GM19467 (cell line): ENCODE results near the gene PDE10A.
"Not testable (repeated sequence)": the region's sequence is repeated elsewhere in the genome, so short reads cannot be mapped to it uniquely, and the experiment has no call there.

Source experiments
- ATAC-seq: cut with Tn5 transposase; IDR thresholded peaks from one replicate; pipeline ENCODE4 v1.9.1; 2021; ENCODE audit warnings: mild to moderate bottlenecking, moderate library complexity; ENCODE audit not compliant: unreplicated experiment

PDE10A gene

DNA sequence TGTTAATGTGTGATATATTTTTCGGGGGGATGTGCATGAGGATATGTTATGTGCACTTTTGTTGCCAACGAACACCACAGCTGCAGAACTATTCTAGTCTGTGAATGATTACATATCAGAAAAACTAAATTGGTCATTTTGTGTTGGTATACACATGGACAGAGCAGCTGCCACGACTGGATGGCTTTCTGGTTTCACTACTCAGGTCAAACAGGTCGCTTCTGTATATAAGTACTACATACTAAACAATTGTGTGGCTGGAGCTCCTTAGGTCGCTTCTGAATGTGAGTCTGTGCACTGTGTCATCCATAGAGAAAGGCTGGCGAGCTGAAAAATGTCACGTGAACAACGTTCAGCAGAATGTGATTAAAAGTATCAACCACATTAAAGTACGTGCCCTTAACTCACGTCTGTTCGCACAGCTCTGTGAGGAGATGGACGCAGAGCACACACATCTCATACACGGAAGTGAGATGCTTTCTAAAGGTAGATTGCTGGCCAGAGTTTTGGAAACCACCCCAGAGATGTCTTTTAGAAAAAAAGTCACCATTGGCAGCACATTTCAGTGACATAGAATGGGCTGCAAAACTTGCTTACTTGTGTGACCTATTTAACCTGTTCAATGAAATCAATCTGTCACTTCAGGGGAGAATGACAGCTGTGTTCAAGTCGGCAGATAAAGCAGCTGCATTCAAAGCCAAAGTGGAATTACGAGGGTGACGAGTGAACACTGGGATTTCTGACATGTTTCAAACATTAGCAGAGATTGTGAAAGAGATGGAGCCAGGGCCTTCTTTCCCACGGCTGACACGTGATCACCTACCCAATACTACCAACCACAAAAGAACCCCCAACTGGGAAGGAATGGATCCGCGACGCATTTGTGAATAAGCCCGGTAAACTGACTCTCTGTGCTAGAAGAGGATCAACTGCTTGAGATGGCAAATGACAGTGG is 176.6 kb downstream of the PDE10A start:
- ATAC-seq, result no peak

DNA sequence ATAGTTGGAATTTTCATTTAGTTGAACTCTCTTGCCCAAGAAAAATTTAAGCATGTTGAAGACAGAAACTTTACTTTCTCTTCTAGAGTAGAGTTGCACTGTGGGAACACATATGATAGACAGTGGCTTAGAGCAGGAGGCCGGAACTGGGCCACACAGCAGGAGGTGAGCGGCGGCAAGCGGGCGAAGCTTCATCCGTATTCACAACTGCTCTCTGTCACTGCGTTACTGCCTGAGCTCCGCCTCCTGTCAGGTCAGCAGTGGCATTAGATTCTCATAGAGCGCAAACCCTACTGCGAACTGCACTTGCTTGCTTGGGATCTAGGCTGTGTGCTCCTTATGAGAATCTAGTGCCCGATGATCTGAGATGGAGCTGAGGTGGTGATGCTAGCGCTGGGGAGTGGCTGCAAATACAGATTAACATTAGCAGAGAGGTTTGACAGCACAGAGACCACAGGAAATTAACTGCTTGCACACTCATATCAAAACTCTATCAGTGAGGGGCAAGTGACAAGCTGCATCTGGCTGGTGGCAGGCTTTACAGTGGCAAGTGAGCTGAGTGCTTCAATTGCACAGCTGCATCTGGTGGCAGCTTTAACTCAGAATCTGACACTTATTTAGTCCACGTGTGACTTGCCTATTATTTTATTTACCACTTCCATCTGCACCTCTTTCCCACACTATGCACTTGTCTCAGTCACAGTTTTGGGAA is 178.7 kb downstream of the PDE10A start:
- no peak for ATAC-seq

DNA sequence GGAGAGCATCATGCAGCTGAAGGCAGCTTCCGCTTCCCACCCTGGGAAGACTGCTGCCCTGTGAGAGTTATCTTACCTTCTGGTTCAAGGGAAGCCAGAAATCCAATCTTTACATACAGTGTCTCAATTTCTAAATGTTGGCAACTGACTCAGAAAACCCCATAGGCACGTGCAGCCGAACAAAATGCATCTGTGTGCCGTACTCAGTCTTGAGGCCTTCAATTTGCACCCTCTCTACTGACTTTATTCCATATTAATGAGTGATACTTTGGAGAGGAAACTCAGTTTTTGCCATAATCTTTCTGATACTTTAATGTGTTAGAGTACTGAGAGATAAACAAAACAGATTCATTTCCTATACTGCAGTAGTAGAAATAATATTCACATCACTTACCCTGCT is 181.1 kb downstream of the PDE10A start:
- ATAC-seq, result no peak

DNA sequence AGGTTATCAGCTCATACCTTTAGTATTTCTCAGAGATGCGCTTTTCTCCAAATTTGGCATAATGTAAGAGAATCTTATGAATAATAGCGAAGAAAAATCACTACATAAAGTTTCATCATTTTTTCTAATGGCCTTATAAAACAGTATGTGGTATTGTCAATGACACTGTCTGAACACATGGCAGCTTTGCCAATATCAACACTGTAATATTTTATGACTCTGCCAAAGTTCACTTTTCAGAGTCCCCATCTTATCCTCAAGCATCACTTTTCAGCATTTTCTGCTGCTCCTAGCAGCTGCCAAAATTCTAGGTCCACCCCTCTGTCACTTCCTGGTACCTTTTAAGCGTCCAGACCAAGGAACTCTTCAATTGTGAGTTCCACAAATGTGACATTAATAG is 182.1 kb downstream of the PDE10A start:
- no peak for ATAC-seq

DNA sequence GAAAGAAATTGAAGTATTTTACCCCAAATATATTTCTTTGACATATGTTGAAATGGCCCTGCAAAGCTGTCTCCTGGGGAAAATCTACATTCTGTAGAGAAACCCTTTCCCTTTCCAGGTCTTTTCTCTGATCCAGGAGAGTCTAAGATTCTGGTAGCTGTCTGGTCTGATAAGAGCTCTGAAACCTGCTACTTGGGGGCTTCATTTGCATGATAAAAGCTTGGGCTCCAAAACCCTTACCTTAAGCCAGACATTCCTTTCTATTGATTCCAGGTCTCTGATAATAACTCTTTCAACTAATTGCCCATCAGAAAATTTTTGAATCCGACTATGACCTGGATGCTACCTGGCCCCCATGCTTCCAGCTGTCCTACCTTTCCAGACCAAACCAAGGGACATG is 184.5 kb downstream of the PDE10A start:
- no peak for ATAC-seq

DNA sequence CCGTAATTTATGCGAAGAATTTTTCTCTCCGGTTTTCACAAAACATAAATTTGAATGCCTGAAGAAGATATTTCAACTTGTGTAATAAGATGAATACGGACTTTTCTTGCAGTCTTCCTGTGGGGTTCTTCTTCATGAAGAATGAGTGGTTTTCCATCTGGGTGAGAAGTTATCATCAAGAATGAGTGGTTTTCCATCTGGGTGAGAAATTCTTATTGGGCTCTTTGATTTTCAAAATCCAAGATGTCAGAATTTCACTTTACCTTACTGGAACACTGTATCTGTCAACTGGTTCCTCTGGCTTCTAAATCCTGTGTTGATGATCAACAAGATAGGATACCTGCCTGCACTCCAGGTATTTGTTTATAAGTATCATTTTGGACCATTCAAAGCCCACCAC is 193.6 kb downstream of the PDE10A start:
- no peak for ATAC-seq

DNA sequence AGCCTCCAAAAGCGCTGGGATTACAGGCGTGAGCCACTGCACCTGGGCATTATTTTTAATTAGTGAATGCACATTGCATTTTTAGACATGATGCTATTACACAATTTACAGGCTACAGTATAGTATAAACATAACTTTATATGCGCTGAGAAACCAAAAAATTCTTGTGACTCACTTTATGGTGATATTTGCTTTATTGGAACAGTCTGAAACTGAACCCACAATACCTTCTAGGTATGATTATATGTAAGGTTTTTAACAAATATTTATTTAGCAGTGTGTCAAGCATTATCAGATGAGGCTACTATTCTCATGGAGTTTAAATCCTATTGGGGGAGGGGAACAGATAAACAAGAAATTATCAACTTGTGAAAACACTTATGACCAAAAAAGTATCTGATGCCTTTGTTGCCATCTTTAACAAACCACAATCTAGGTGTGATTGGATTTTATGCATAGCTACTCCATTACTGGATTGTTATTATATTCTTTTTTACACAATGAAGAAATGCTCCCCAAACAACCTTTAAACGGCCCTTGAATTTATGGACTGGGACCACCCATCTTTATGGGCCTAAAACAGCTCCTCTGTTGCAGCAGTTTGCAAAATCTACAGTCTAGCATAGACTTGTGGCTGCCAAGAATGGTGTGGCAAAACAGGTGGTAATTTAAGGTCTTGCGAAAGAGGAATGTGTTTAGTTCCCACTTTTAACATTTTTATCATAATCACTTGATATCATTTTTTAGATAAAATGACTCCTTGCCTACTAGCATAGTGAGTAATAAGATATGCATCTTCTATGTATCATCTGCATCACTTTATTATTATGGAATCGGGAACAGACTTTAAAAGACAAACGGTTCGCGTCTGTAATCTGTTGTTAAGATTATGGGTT is 194.5 kb downstream of the PDE10A start:
- no peak for ATAC-seq

DNA sequence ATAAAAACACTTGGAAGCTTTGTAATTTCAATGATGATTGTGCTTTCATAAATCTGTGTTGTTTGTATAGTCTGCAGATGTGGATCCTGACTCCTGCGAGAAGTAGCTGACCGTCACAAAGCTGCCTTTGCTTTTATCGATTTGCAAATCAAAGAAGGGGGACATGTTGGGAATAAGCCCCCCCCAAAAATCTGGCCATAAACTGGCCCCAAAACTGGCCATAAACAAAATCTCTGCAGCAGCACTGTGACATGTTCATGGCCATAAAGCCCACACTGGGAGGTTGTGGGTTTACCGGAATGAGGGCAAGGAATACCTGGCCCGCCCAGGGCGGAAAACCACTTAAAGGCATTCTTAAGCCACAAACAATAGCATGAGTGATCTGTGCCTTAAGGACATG is 199.5 kb downstream of the PDE10A start:
- ATAC-seq, result not testable (repeated sequence)

DNA sequence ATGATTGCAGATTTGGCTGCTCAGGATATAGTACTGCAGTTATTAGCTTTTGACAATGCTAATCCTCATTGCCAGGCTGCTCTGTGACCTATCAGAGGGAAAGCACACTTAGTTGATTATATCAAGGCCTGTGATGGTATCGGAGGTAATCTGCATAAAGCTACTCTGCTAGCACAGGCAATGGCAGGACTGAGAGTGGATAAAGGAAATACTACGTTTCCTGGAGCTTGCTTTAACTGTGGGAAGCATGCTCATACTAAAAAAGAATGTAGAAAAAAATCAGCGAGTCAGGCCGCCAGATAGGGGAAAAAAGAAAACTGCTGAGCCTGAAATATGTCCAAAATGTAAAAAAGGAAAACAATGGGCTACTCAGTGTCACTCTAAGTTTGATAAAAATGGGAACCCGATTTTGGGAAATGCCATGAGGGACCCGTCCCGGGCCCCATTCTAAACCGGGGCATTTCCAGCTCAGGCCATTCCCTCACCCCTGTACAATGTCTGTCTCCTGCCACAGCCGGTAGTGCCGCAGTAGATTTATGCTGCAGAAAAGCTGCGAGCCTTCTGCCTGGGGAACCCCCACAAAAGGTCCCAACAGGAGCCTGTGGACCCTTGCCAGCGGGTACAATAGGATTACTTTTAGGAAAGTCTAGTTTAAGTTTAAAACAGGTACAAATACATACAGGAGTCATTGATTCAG is 203.3 kb downstream of the PDE10A start:
- ATAC-seq, result not testable (repeated sequence)

DNA sequence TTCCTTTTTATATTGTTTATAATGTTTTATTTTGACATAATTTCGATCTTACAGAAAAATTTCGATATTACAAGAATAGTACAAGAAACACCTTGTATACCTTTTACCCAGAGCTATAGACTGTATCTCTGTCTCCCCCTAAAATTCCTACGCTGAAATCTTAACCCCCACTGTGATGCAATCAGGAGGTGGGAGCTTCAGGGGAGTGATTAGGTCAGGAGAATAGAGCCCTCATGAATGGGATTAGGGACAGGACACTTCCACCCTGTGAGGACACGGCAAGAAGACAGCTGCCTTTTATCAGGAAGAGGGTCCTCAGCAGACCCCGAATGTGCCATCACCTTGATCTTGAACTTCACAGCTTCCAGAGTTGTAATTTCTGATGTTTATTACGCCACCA is 204.9 kb downstream of the PDE10A start:
- ATAC-seq, result no peak

DNA sequence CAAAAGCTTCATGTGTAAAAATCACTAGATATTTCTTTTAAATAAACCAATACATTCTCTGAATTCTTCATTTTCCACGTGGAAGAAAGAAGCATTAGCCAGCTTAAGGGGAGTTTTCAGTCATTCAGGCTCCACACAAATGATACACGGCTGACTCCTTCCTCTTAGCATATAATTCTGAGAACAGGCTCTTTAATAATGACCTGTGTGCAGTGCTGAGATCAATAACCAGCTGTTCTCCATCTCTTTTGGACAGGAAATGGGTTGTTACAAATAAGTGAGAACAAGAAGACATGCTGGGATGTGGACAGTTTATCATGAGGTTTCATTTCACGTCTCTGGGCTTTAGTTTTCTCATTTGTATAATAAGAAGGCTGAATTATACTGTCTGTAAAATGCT is 206.8 kb downstream of the PDE10A start:
- ATAC-seq, result no peak

DNA sequence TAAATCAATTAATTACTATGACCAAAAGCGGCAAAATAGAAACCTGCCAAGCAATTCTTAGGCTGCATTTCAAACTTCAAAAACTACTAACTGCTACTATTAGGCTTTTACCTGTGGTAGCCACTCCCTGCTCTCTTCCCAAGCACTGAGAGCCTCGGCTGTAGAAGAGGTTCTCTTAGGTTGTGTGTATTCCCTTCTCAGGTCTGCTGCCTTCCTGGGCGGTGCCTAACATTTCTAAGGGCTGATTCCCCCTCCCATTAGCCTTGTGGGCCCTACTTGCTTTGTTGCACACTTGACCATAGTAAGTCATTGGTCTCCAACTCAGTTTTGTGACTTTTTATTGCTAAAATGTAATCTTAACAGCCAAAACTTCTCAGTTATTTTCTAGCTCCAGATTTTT is 207.6 kb downstream of the PDE10A start:
- ATAC-seq, result no peak

DNA sequence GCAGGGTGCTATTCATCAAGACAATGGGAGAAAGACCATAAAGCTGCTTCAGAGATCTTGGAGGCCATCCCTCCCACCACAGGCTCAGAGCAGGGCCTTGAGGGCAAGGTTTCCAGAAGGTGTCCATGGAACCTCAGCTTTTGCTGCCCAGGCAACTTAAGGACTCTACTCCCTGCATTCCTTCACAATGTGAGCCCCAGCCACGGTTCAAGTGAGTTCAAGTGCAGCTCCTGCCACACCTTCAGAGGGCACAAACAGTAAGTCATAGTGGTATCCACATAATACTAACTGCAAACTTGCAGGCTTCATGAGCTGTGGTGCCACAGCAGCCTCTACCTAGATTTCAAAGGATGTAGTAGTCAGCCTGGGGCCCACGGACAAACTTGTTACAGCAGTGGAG is 209.6 kb downstream of the PDE10A start:
- no peak for ATAC-seq

DNA sequence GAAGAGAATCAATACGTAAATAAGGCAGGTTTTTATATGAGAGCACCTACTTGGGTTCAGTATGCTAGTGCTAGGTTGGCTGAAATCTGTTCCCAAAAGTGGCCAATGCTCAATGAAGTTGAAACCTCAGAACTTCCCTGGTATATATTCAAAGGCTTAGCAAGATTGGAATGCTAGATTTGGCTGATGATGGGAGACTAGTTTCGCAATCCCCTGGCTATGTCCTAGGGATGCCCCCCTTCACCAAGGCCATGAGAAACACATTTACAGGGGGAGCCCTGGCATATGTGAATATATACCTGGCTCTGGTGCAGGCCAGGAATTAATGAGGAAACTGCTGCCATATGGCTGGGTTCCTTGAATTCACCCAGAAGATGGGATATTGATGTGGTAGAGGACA is 211.2 kb downstream of the PDE10A start:
- no peak for ATAC-seq

DNA sequence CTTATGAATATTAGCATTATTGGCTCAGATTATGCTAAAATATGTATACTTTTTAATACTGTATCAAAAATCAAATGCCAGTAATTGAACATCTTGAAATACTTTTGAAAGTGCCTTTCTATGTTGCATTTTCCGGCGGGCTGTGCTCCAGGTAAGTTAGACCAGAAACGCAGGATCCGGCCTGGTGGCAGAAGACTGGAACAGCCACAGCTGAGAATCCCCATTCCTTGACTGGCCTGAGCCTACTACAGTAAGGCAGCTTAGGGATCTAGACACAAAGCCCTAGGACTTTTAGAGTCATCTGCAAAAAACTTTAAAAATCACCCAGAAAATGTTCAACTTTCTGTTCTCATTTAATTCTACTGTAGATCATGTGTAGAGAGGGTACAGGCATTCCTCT is 214.8 kb downstream of the PDE10A start:
- ATAC-seq, result no peak

DNA sequence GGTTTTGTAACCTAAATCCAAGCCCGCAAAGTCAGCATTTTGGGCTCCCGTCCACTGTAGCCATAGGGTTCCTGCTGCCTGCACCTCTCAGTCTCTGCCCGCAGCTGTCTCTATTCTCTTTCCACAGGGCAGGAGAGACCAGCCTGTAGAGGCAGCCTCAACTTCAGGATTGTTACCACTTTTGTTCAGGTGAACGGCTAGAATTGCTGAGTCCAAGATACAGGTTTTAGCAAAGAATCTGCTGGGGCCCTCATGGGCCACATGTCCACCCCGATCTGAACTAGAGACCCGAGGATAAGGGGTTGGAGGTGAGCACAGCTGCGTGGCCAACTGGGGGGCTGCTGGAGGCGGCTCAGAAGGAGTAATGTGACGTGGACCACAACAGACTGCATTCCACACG is 215.9 kb downstream of the PDE10A start:
- no peak for ATAC-seq

DNA sequence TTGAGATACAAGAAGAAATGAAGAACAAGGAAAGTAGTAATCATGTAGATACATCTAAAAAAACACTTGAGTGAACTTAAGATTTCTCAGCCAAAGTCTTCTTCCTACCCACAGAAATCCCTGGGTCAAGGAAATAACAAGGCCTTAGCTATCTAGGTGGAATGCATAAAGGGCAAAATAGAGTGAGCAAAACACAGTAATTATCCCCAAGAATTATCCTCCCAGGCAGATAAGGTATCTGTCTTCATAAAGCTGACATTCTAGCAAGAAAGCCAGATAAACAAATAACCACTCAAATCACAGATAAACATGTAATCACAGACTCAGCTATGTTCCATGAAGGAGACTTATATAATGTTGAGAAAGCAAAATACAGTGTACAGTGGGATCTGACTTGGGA is 216.7 kb downstream of the PDE10A start:
- ATAC-seq, result no peak

DNA sequence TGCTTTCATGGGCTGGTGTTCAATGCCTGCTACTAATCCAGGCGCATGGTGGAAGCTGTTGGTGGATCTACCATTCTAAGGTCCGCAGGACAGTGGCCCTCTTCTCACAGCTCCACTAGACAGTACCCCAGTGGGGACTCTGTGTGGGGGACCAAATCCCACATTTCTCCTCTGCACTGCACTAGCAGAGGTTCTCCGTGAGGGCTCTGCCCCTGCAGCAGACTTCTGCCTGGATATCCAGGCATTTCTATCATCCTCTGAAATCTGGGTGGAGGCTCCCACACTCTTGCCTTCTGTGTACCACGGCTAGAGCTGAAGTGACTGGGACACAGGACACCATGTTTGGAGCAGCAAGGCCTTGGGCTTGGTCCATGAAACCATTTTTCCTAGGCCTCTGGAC is 219.6 kb downstream of the PDE10A start:
- ATAC-seq, result no peak

DNA sequence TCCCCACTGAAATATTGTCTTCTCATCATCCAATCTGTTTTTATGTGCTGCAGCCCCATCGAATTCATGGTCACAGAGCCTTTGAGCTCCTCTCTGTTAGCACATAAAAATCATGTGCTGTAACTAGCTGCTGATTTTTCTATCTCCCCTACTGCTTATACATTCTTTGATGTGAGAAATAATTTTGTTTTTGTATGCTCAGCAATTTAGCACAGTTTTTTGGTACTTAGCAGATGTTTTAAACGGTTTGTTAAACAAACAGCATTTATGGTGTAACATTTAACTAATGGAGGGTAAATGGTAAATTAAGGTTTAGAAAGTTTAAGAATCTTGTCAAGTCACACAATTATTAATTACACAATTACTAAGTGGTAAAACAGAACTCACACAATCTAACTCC is 221.9 kb downstream of the PDE10A start:
- ATAC-seq, result no peak

DNA sequence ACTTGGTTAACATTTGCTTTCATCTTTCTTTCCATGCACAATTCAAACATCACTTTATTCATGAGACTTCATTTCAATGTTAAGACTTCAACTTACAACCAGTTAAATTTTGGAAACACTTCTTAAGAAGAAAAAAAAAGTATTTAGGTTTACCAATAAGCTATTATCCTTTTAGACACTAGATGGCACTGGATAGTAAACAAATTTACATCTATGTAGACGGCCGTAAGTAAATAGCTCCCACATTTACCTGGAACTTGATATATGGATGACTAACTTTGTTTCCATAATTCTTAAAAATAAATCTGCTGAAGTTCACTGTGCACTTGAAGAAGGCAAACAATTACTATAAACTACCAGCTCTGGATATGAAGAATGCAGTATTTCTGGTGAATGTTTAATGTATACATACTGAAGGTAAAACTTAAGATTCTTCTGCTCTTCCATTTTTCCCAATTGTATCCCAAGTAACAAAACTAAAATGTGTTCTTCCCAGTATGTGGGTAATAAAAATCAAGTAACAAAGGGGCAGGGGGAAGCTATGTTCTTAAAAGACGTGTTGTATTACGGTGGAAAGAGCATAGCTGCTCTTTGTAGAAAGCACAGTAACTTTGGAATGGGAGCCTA is 223.0 kb downstream of the PDE10A start:
- no peak for ATAC-seq
